Stimulated activated naive CD8-positive, alpha-beta T cell treated with anti-CD3 and anti-CD28 coated beads, Interleukin-15, Interleukin-2, amounts not matched to agents 100 ng/mL and 50 ng/mL, for 24 hours (primary cell): ENCODE measurements around the gene BACE1.
"Not testable (repeated sequence)": the region's sequence is repeated elsewhere in the genome, so short reads cannot be mapped to it uniquely, and the experiment has no call there.

ENCODE experiments used
- H3K27ac Mint-ChIP-seq: one replicate; pipeline ENCODE4 v1.8.0; 2021; ENCODE audit warnings: mild to moderate bottlenecking, mixed read lengths
- H3K27me3 Mint-ChIP-seq: one replicate; pipeline ENCODE4 v1.8.0; 2021; ENCODE audit warnings: mixed read lengths
- H3K36me3 Mint-ChIP-seq: one replicate; pipeline ENCODE4 v1.8.0; 2021; ENCODE audit warnings: low read depth, mixed read lengths
- H3K4me1 Mint-ChIP-seq: one replicate; pipeline ENCODE4 v1.8.0; 2021; ENCODE audit warnings: low read depth, mixed read lengths
- H3K4me3 Mint-ChIP-seq: one replicate; pipeline ENCODE4 v1.8.0; 2021; ENCODE audit warnings: mild to moderate bottlenecking, mixed read lengths
- H3K9me3 Mint-ChIP-seq: one replicate; pipeline ENCODE4 v1.8.0; 2021; ENCODE audit warnings: mixed read lengths

Gene BACE1

GRCh38 chr11:117296881-117297280, 19.2 kb downstream of the BACE1 start:
- Mint-ChIP-seq H3K36me3 (peaks cover 5% of the 10 kb centered on the region), H3K27me3 (no peaks in the 10 kb centered on the region), H3K4me1 (no peaks in the 10 kb centered on the region), H3K27ac (no peak overlapping the region), H3K9me3 (no peaks in the 10 kb centered on the region), H3K4me3 (no peak overlapping the region)

GRCh38 chr11:117295438-117296137, 20.5 kb downstream of the BACE1 start:
- H3K9me3 Mint-ChIP-seq: no peaks in the 10 kb centered on the region
- H3K4me3 Mint-ChIP-seq: no peak overlapping the region
- no peak overlapping the region for H3K27ac Mint-ChIP-seq
- peaks cover 5% of the 10 kb centered on the region for H3K36me3 Mint-ChIP-seq
- no peaks in the 10 kb centered on the region for H3K27me3 Mint-ChIP-seq
- H3K4me1 Mint-ChIP-seq: no peaks in the 10 kb centered on the region

- Mint-ChIP-seq H3K27me3 (no peaks in the 10 kb centered on the region), H3K9me3 (no peaks in the 10 kb centered on the region), H3K4me3 (no peak overlapping the region), H3K27ac (no peak overlapping the region), H3K36me3 (peaks cover 19% of the 10 kb centered on the region), H3K4me1 (no peaks in the 10 kb centered on the region)
Observed at GRCh38 chr11:117292616-117293015, 23.4 kb downstream of the BACE1 start.

- Mint-ChIP-seq H3K9me3 (no peaks in the 10 kb centered on the region), H3K27me3 (no peaks in the 10 kb centered on the region), H3K27ac (no peak within 1 kb of the TSS), H3K4me3 (no peak within 1 kb of the TSS), H3K36me3 (peaks cover 27% of the 10 kb centered on the region), H3K4me1 (no peaks in the 10 kb centered on the region)
Observed at GRCh38 chr11:117290809-117291396, 25.2 kb downstream of the BACE1 start, which contains the start of gene BACE1-AS. Gene BACE1-AS, plus strand, starts transcription at chr11:117291346.

GRCh38 chr11:117289795-117290194, 26.3 kb downstream of the BACE1 start:
- no peaks in the 10 kb centered on the region for H3K9me3 Mint-ChIP-seq
- H3K4me1 Mint-ChIP-seq: no peaks in the 10 kb centered on the region
- H3K27me3 Mint-ChIP-seq: no peaks in the 10 kb centered on the region
- no peak overlapping the region for H3K27ac Mint-ChIP-seq
- peaks cover 32% of the 10 kb centered on the region for H3K36me3 Mint-ChIP-seq
- no peak overlapping the region for H3K4me3 Mint-ChIP-seq

GRCh38 chr11:117287668-117288067, 28.4 kb downstream of the BACE1 start:
- H3K27me3 Mint-ChIP-seq: no peaks in the 10 kb centered on the region
- H3K36me3 Mint-ChIP-seq: peaks cover 33% of the 10 kb centered on the region
- H3K27ac Mint-ChIP-seq: no peak overlapping the region
- no peaks in the 10 kb centered on the region for H3K4me1 Mint-ChIP-seq
- H3K9me3 Mint-ChIP-seq: no peaks in the 10 kb centered on the region
- no peak overlapping the region for H3K4me3 Mint-ChIP-seq

- Mint-ChIP-seq H3K36me3 (peaks cover 44% of the 10 kb centered on the region), H3K27ac (no peak overlapping the region), H3K27me3 (no peaks in the 10 kb centered on the region)
Observed at GRCh38 chr11:117286588-117286987, 29.5 kb downstream of the BACE1 start.

GRCh38 chr11:117284053-117284452, 32.0 kb downstream of the BACE1 start:
- no peaks in the 10 kb centered on the region for H3K27me3 Mint-ChIP-seq

More at GRCh38 chr11:117286588-117286987, 29.5 kb downstream of the BACE1 start:
- no peak overlapping the region for H3K4me3 Mint-ChIP-seq
- no peaks in the 10 kb centered on the region for H3K9me3 Mint-ChIP-seq
- H3K4me1 Mint-ChIP-seq: no peaks in the 10 kb centered on the region

GRCh38 chr11:117282956-117283355, 33.1 kb downstream of the BACE1 start:
- Mint-ChIP-seq H3K36me3 (peaks cover 42% of the 10 kb centered on the region), H3K9me3 (no peaks in the 10 kb centered on the region), H3K27me3 (no peaks in the 10 kb centered on the region), H3K4me3 (no peak overlapping the region), H3K27ac (no peak overlapping the region), H3K4me1 (peaks cover 9% of the 10 kb centered on the region)

More at GRCh38 chr11:117284053-117284452, 32.0 kb downstream of the BACE1 start:
- peaks cover 9% of the 10 kb centered on the region for H3K4me1 Mint-ChIP-seq
- H3K27ac Mint-ChIP-seq: no peak overlapping the region
- peaks cover 50% of the 10 kb centered on the region for H3K36me3 Mint-ChIP-seq
- no peaks in the 10 kb centered on the region for H3K9me3 Mint-ChIP-seq
- H3K4me3 Mint-ChIP-seq: no peak overlapping the region

GRCh38 chr11:117281869-117282268, 34.2 kb downstream of the BACE1 start:
- Mint-ChIP-seq H3K27ac (no peak overlapping the region), H3K27me3 (no peaks in the 10 kb centered on the region), H3K9me3 (no peaks in the 10 kb centered on the region), H3K36me3 (peaks cover 42% of the 10 kb centered on the region), H3K4me3 (no peak overlapping the region), H3K4me1 (peaks cover 9% of the 10 kb centered on the region)

- no peaks in the 10 kb centered on the region for H3K9me3 Mint-ChIP-seq
- H3K27ac Mint-ChIP-seq: no peak overlapping the region
- peaks cover 36% of the 10 kb centered on the region for H3K36me3 Mint-ChIP-seq
- no peaks in the 10 kb centered on the region for H3K27me3 Mint-ChIP-seq
- peaks cover 9% of the 10 kb centered on the region for H3K4me1 Mint-ChIP-seq
- no peak overlapping the region for H3K4me3 Mint-ChIP-seq
Observed at GRCh38 chr11:117281159-117281558, 34.9 kb downstream of the BACE1 start.

- no peak overlapping the region for H3K4me3 Mint-ChIP-seq
- H3K4me1 Mint-ChIP-seq: peaks cover 17% of the 10 kb centered on the region
- H3K9me3 Mint-ChIP-seq: no peaks in the 10 kb centered on the region
- H3K27ac Mint-ChIP-seq: peak overlapping the region; percentile 19
- peaks cover 41% of the 10 kb centered on the region for H3K36me3 Mint-ChIP-seq
- H3K27me3 Mint-ChIP-seq: no peaks in the 10 kb centered on the region
Observed at GRCh38 chr11:117279711-117280376, 36.2 kb downstream of the BACE1 start.

GRCh38 chr11:117278347-117278746, 37.7 kb downstream of the BACE1 start:
- Mint-ChIP-seq H3K27ac (no peak overlapping the region), H3K4me1 (peaks cover 17% of the 10 kb centered on the region), H3K9me3 (no peaks in the 10 kb centered on the region), H3K4me3 (no peak overlapping the region), H3K27me3 (no peaks in the 10 kb centered on the region), H3K36me3 (peaks cover 48% of the 10 kb centered on the region)

GRCh38 chr11:117273550-117274289, 42.3 kb downstream of the BACE1 start:
- peaks cover 7% of the 10 kb centered on the region for H3K4me1 Mint-ChIP-seq
- no peaks in the 10 kb centered on the region for H3K9me3 Mint-ChIP-seq
- H3K4me3 Mint-ChIP-seq: no peak overlapping the region
- peaks cover 43% of the 10 kb centered on the region for H3K36me3 Mint-ChIP-seq
- H3K27me3 Mint-ChIP-seq: no peaks in the 10 kb centered on the region
- H3K27ac Mint-ChIP-seq: no peak overlapping the region

GRCh38 chr11:117272175-117272574, 43.9 kb downstream of the BACE1 start:
- not testable (repeated sequence) for H3K9me3 Mint-ChIP-seq, H3K27ac Mint-ChIP-seq, H3K27me3 Mint-ChIP-seq, H3K4me3 Mint-ChIP-seq, H3K4me1 Mint-ChIP-seq
- H3K36me3 Mint-ChIP-seq: peaks cover 45% of the 10 kb centered on the region
